GM23248 (cell line): ENCODE data around the gene QSER1. TPM values are rescaled to one million over a fixed set of nuclear protein-coding genes. Genes with fewer than 3 reads are reported as not detected.

Experiments used
- DNase-seq: peaks from one replicate; pipeline ENCODE4 v3.0.0-alpha.2; 2015
- H2AFZ ChIP-seq: fragments of 200-600 bp; sonication (generic); 2 replicates; pipeline ENCODE4 v1.6.1; 2016; ENCODE audit warnings: antibody characterized with exemption
- H3F3A ChIP-seq: fragments of 200-600 bp; sonication (generic); 2 replicates; pipeline ENCODE4 v1.6.1; 2016; ENCODE audit warnings: mild to moderate bottlenecking, antibody characterized with exemption, mixed run types; ENCODE audit not compliant: insufficient read depth
- H3K27ac ChIP-seq: fragments of 200-600 bp; sonication (generic); 2 replicates; pipeline ENCODE4 v1.5.1; 2016; ENCODE audit warnings: mild to moderate bottlenecking
- H3K27me3 ChIP-seq: fragments of 200-600 bp; sonication (generic); replicated peaks from 2 replicates; pipeline ENCODE4 v1.6.1; 2016; ENCODE audit warnings: mild to moderate bottlenecking; ENCODE audit not compliant: insufficient read depth
- H3K36me3 ChIP-seq: fragments of 200-600 bp; sonication (generic); 2 replicates; pipeline ENCODE4 v1.6.1; 2016; ENCODE audit warnings: low read depth, mild to moderate bottlenecking
- H3K4me1 ChIP-seq: fragments of 200-600 bp; sonication (generic); 2 replicates; pipeline ENCODE4 v1.6.1; 2016; ENCODE audit warnings: mild to moderate bottlenecking; ENCODE audit not compliant: insufficient read depth
- H3K4me2 ChIP-seq: fragments of 200-600 bp; sonication (generic); one replicate; pipeline ENCODE4 v1.6.1; 2016; ENCODE audit warnings: mild to moderate bottlenecking; ENCODE audit not compliant: unreplicated experiment
- H3K4me3 ChIP-seq: fragments of 200-600 bp; sonication (generic); 2 replicates; pipeline ENCODE4 v1.5.1; 2016; ENCODE audit warnings: mild to moderate bottlenecking
- H3K79me2 ChIP-seq: fragments of 200-600 bp; sonication (generic); 2 replicates; pipeline ENCODE4 v1.6.1; 2016; ENCODE audit warnings: mild to moderate bottlenecking; ENCODE audit not compliant: insufficient read depth
- H3K9ac ChIP-seq: fragments of 200-600 bp; sonication (generic); 2 replicates; pipeline ENCODE4 v1.6.1; 2016; ENCODE audit warnings: mild to moderate bottlenecking
- H3K9me2 ChIP-seq: fragments of 200-600 bp; sonication (generic); 2 replicates; pipeline ENCODE4 v1.6.1; 2016; ENCODE audit warnings: mixed run types, mild to moderate bottlenecking, moderate library complexity; ENCODE audit not compliant: insufficient read depth
- H3K9me3 ChIP-seq: fragments of 200-600 bp; sonication (generic); one replicate; pipeline ENCODE4 v1.6.1; 2017; ENCODE audit warnings: low read depth
- H4K20me1 ChIP-seq: fragments of 200-600 bp; sonication (generic); 2 replicates; pipeline ENCODE4 v1.6.0; 2016; ENCODE audit not compliant: insufficient read depth
- EZH2 ChIP-seq: fragments of 200-600 bp; sonication (generic); IDR thresholded peaks from 2 replicates; pipeline ENCODE4 v1.6.1; 2018; ENCODE audit warnings: antibody characterized with exemption, mild to moderate bottlenecking; ENCODE audit not compliant: insufficient read depth, poor library complexity, severe bottlenecking
- EZH2phosphoT487 ChIP-seq: fragments of 200-600 bp; sonication (generic); IDR thresholded peaks from 2 replicates; pipeline ENCODE4 v1.6.1; 2018; ENCODE audit warnings: antibody characterized with exemption, moderate library complexity, mild to moderate bottlenecking, low read depth; ENCODE audit not compliant: insufficient read depth
- WGBS, 2 experiments: methylation state at CpG; one replicate each; pipeline ENCODE4 v1.1.6; 2015 to 2017; ENCODE audit warnings: low lambda C conversion rate in 2 of 2, low coverage in 1 of 2; ENCODE audit errors: missing lambda C conversion rate in 2 of 2; 5-methylcytosine and 5-hydroxymethylcytosine counted together
- in situ Hi-C: fragments of 300-500 bp; cut with MboI; formaldehyde crosslinking; loops from 2 replicates; pipeline ENCODE4 v1.15.0; 2020
- polyA plus RNA-seq: library from polyadenylated mRNA; unstranded; fragments of >200 nt; fragmentation: Nextera tagmentation; extraction: Ambion mirVana; gene quantifications from 2 replicates; pipeline ENCODE4 v1.2.1, GENCODE V29; 2016
- total RNA-seq: library from RNA; depleted of rRNA; stranded (reverse); fragments of >200 nt; shearing (Covaris generic); gene quantifications from 2 replicates; pipeline ENCODE4 v1.2.3, GENCODE V29; 2014

Gene QSER1
- total and polyA plus RNA-seq, 2 experiments from 2014 or later: 4.9 to 16.5 TPM

- TF ChIP-seq EZH2 (no peak), EZH2phosphoT487 (no peak)
- WGBS, 2 experiments: 98% methylated on average over 4 of the region's 4 CpGs
These were observed 9.6 kb downstream of the QSER1 start for GRCh38 chr11:32902089-32902665.

GRCh38 chr11:32905028-32905667 lies 12.5 kb downstream of the QSER1 start:
- Histone ChIP-seq H3K4me1 (no peaks in the 10 kb centered on the region), H3K9ac (no peak overlapping the region), H3F3A (no peaks in the 10 kb centered on the region), H3K4me2 (no peak overlapping the region), H4K20me1 (0 out of 2 replicates have a peak, but pooled peaks cover 9% of the 10 kb centered on the region), H3K36me3 (no peaks in the 10 kb centered on the region), H3K9me2 (no peaks in the 10 kb centered on the region), H2AFZ (no peak overlapping the region), H3K27ac (no peak overlapping the region), H3K27me3 (no peaks in the 10 kb centered on the region), H3K79me2 (peaks cover 100% of the 10 kb centered on the region), H3K4me3 (no peak overlapping the region), H3K9me3 (no peaks in the 10 kb centered on the region)
- peak; percentile 5 for DNase-seq
- in situ Hi-C loops: no loop called here
- whole genome bisulfite sequencing, 2 experiments: 31 to 52% methylated on average over 3 of the region's 3 CpGs
- no peak for TF ChIP-seq EZH2phosphoT487
- no peak for TF ChIP-seq EZH2

More at GRCh38 chr11:32902089-32902665, 9.6 kb downstream of the QSER1 start:
- no peaks in the 10 kb centered on the region for H3K9me2 ChIP-seq
- in situ Hi-C loops: no loop called here
- no peak overlapping the region for H3K9ac ChIP-seq
- no peaks in the 10 kb centered on the region for H3K4me1 ChIP-seq
- no peak overlapping the region for H3K27ac ChIP-seq
- 0 out of 2 replicates have a peak, but pooled peaks cover 9% of the 10 kb centered on the region for H4K20me1 ChIP-seq
- H2AFZ ChIP-seq: no peak overlapping the region
- no peaks in the 10 kb centered on the region for H3K9me3 ChIP-seq
- no peak overlapping the region for H3K4me2 ChIP-seq
- H3K27me3 ChIP-seq: no peaks in the 10 kb centered on the region
- no peak overlapping the region for H3K4me3 ChIP-seq
- DNase-seq: no peak
- peaks cover 100% of the 10 kb centered on the region for H3K79me2 ChIP-seq
- H3F3A ChIP-seq: no peaks in the 10 kb centered on the region
- H3K36me3 ChIP-seq: no peaks in the 10 kb centered on the region

- H3K9me3 ChIP-seq: no peaks in the 10 kb centered on the region
- H3F3A ChIP-seq: no peaks in the 10 kb centered on the region
- no peak for DNase-seq
- TF ChIP-seq EZH2phosphoT487 (no peak), EZH2 (no peak)
- no peaks in the 10 kb centered on the region for H3K27me3 ChIP-seq
- H3K27ac ChIP-seq: no peak overlapping the region
- WGBS, 2 experiments: 87 to 92% methylated on average over 6 of the region's 6 CpGs
- H3K9ac ChIP-seq: no peak overlapping the region
- in situ Hi-C loops: no loop called here
- no peak overlapping the region for H3K4me3 ChIP-seq
- H3K36me3 ChIP-seq: no peaks in the 10 kb centered on the region
- H3K79me2 ChIP-seq: peaks cover 100% of the 10 kb centered on the region
- no peaks in the 10 kb centered on the region for H3K4me1 ChIP-seq
- no peaks in the 10 kb centered on the region for H3K9me2 ChIP-seq
- H2AFZ ChIP-seq: no peak overlapping the region
- no peak overlapping the region for H3K4me2 ChIP-seq
- H4K20me1 ChIP-seq: no peaks in the 10 kb centered on the region
These were observed 16.0 kb downstream of the QSER1 start for GRCh38 chr11:32908619-32909018.

- Histone ChIP-seq H3F3A (no peaks in the 10 kb centered on the region), H2AFZ (no peak overlapping the region), H3K9ac (no peak overlapping the region), H3K4me1 (no peaks in the 10 kb centered on the region), H3K9me3 (no peaks in the 10 kb centered on the region), H4K20me1 (no peaks in the 10 kb centered on the region; the same call in 1 of the 2 replicates), H3K36me3 (no peaks in the 10 kb centered on the region), H3K9me2 (no peaks in the 10 kb centered on the region), H3K27ac (no peak overlapping the region), H3K79me2 (peaks cover 100% of the 10 kb centered on the region), H3K27me3 (no peaks in the 10 kb centered on the region), H3K4me2 (no peak overlapping the region), H3K4me3 (no peak overlapping the region)
- in situ Hi-C loops: no loop called here
- 99% methylated on average over 3 of the region's 3 CpGs for WGBS, 2 experiments
- no peak for DNase-seq
- TF ChIP-seq EZH2phosphoT487 (no peak), EZH2 (no peak)
These were observed 18.8 kb downstream of the QSER1 start for GRCh38 chr11:32911413-32911812.
